H1 (cell line): ENCODE data around the gene GSDME. TPM values are rescaled to one million over a fixed set of nuclear protein-coding genes. Genes with fewer than 3 reads are reported as not detected.

Experiments used
- CTCF ChIA-PET: fragments of 300-600 bp; sonication (Branson Sonifier 250); formaldehyde crosslinking; loops from one replicate; lab custom pipeline; 2021; ENCODE audit not compliant: partially characterized antibody; lab: Charles Lee
- POLR2A ChIA-PET: fragments of 300-600 bp; sonication (Branson Sonifier 250); formaldehyde crosslinking; loops from one replicate; lab custom pipeline; 2021; ENCODE audit warnings: inconsistent platforms; ENCODE audit not compliant: partially characterized antibody; lab: Charles Lee
- DNase-seq, 2 experiments: peaks; one replicate each; pipeline versions ENCODE4 v3.0.0 to v3.0.0-alpha.2; 2010 to 2022; ENCODE audit warnings: low spot score in 2 of 2, low read depth in 1 of 2, mixed read lengths in 1 of 2
- FAIRE-seq: peaks from 2 replicates; lab custom pipeline; 2011; peaks lifted over from hg19 to GRCh38; lab: Jason Lieb, UNC
- H2AFZ ChIP-seq: 2 replicates; pipeline ENCODE4 v1.8.1; 2012; ENCODE audit warnings: low read length, inconsistent platforms
- H2AK5ac ChIP-seq: 2 replicates; pipeline ENCODE4 v1.6.1; 2013; ENCODE audit warnings: low read depth, low read length
- H2BK120ac ChIP-seq: replicated peaks from 2 replicates; pipeline ENCODE3; 2013; ENCODE audit warnings: low read depth, low read length, inconsistent platforms
- H2BK12ac ChIP-seq: 2 replicates; pipeline ENCODE4 v1.6.1; 2013; ENCODE audit warnings: low read depth, low read length
- H2BK15ac ChIP-seq: 2 replicates; pipeline ENCODE4 v1.6.1; 2013; ENCODE audit warnings: low read length
- H2BK20ac ChIP-seq: 2 replicates; pipeline ENCODE4 v1.6.1; 2013; ENCODE audit warnings: low read length
- H2BK5ac ChIP-seq: 2 replicates; pipeline ENCODE4 v1.6.1; 2013; ENCODE audit warnings: low read depth, low read length
- H3K14ac ChIP-seq: 2 replicates; pipeline ENCODE4 v1.6.1; 2013; ENCODE audit warnings: inconsistent platforms; ENCODE audit not compliant: insufficient read length
- H3K18ac ChIP-seq: 2 replicates; pipeline ENCODE4 v1.6.1; 2013; ENCODE audit warnings: low read length; ENCODE audit errors: extremely low read depth
- H3K23ac ChIP-seq: 2 replicates; pipeline ENCODE4 v1.6.1; 2013; ENCODE audit warnings: inconsistent platforms; ENCODE audit not compliant: insufficient read length
- H3K23me2 ChIP-seq: 2 replicates; pipeline ENCODE4 v1.6.1; 2013; ENCODE audit warnings: low read depth, low read length
- H3K27ac ChIP-seq: 2 replicates; pipeline ENCODE4 v1.6.1; 2011; ENCODE audit warnings: low read depth, low read length, inconsistent platforms
- H3K27me3 ChIP-seq, 4 experiments: replicated peaks in 1 of 4; 1 replicate in 1 of 4; 2 replicates in 3 of 4; pipeline versions ENCODE4 v1.6.1 to v1.8.1; 2011 to 2013; ENCODE audit warnings: low read length in 3 of 4, mild to moderate bottlenecking in 3 of 4, inconsistent platforms in 2 of 4, mixed read lengths in 2 of 4, moderate library complexity in 1 of 4; ENCODE audit not compliant: control insufficient read depth in 3 of 4, insufficient read depth in 3 of 4; ENCODE audit errors: extremely low read depth in 1 of 4
- H3K36me3 ChIP-seq, 4 experiments: 2 replicates each; pipeline versions ENCODE4 v1.6.1 to v1.8.1; 2011 to 2013; ENCODE audit warnings: mild to moderate bottlenecking in 4 of 4, low read length in 3 of 4, moderate library complexity in 2 of 4, control low read depth in 1 of 4, inconsistent platforms in 1 of 4; ENCODE audit not compliant: insufficient read depth in 4 of 4, control insufficient read depth in 2 of 4
- H3K4ac ChIP-seq: replicated peaks from 2 replicates; pipeline ENCODE3; 2013; ENCODE audit warnings: low read length, low read depth, mixed read lengths, inconsistent platforms; ENCODE audit not compliant: insufficient read length
- H3K4me1 ChIP-seq, 4 experiments: replicated peaks in 1 of 4; 1 replicate in 1 of 4; 2 replicates in 3 of 4; pipeline versions ENCODE4 v1.6.1 to v1.8.1; 2011 to 2013; ENCODE audit warnings: low read length in 3 of 4, inconsistent platforms in 2 of 4, mixed read lengths in 1 of 4; ENCODE audit not compliant: insufficient read depth in 4 of 4, control insufficient read depth in 3 of 4
- H3K4me2 ChIP-seq, 2 experiments: 2 replicates each; pipeline versions ENCODE4 v1.6.1 to v1.8.1; 2011 to 2013; ENCODE audit warnings: low read depth in 2 of 2, low read length in 2 of 2, control low read depth in 1 of 2, inconsistent platforms in 1 of 2, mild to moderate bottlenecking in 1 of 2; ENCODE audit not compliant: insufficient read depth in 1 of 2
- H3K4me3 ChIP-seq, 4 experiments: fragments of 200-600, 300-600 bp in 1 of 4; sonication (generic), shearing (Covaris generic), sonication (Bioruptor Twin) in 1 of 4; 2 replicates each; pipeline versions ENCODE4 v1.5.1 to v1.8.1; 2011 to 2016; ENCODE audit warnings: low read length in 4 of 4, low read depth in 3 of 4, control low read depth in 2 of 4, inconsistent platforms in 2 of 4, mild to moderate bottlenecking in 2 of 4, mixed read lengths in 1 of 4, moderate library complexity in 1 of 4; ENCODE audit not compliant: insufficient read depth in 2 of 4; ENCODE audit errors: extremely low read depth in 1 of 4
- H3K56ac ChIP-seq: replicated peaks from 2 replicates; pipeline ENCODE3; 2013; ENCODE audit warnings: low read depth, mild to moderate bottlenecking, mixed read lengths, low read length, inconsistent platforms; ENCODE audit not compliant: insufficient read length
- H3K79me1 ChIP-seq: 2 replicates; pipeline ENCODE4 v1.6.1; 2013; ENCODE audit warnings: low read depth, low read length, control low read depth
- H3K79me2 ChIP-seq, 2 experiments: 2 replicates each; pipeline versions ENCODE4 v1.6.1 to v1.8.1; 2012 to 2013; ENCODE audit warnings: low read length in 2 of 2, mild to moderate bottlenecking in 2 of 2, inconsistent platforms in 1 of 2; ENCODE audit not compliant: insufficient read depth in 2 of 2, control insufficient read depth in 1 of 2
- H3K9ac ChIP-seq, 4 experiments: replicated peaks in 1 of 4; 1 replicate in 1 of 4; 2 replicates in 3 of 4; pipeline versions ENCODE4 v1.6.1 to v1.8.1; 2011 to 2013; ENCODE audit warnings: low read depth in 3 of 4, low read length in 3 of 4, control low read depth in 2 of 4, mild to moderate bottlenecking in 2 of 4, moderate library complexity in 2 of 4, inconsistent platforms in 1 of 4; ENCODE audit errors: extremely low read depth in 1 of 4
- H3K9me3 ChIP-seq, 2 experiments: 2 replicates each; pipeline versions ENCODE4 v1.6.1 to v1.8.1; 2012 to 2013; ENCODE audit warnings: mild to moderate bottlenecking in 2 of 2, moderate library complexity in 2 of 2, control low read depth in 1 of 2, inconsistent platforms in 1 of 2, low read depth in 1 of 2, low read length in 1 of 2, mixed read lengths in 1 of 2; ENCODE audit not compliant: insufficient read depth in 2 of 2
- H4K20me1 ChIP-seq, 2 experiments: replicated peaks in 1 of 2; 2 replicates each; pipeline versions ENCODE3 to v1.8.1; 2011 to 2013; ENCODE audit warnings: inconsistent platforms in 2 of 2, low read length in 2 of 2, mild to moderate bottlenecking in 1 of 2; ENCODE audit not compliant: insufficient read depth in 2 of 2, control insufficient read depth in 1 of 2
- H4K5ac ChIP-seq: 2 replicates; pipeline ENCODE4 v1.6.1; 2013; ENCODE audit warnings: low read length, low read depth, mixed read lengths, inconsistent platforms; ENCODE audit not compliant: insufficient read length
- H4K8ac ChIP-seq: 2 replicates; pipeline ENCODE4 v1.8.0; 2013; ENCODE audit warnings: mild to moderate bottlenecking, moderate library complexity, low read length, inconsistent platforms; ENCODE audit not compliant: insufficient read depth; ENCODE audit errors: extremely low read depth
- H4K91ac ChIP-seq: replicated peaks from 2 replicates; pipeline ENCODE3; 2013; ENCODE audit warnings: low read length, mixed read lengths, inconsistent platforms; ENCODE audit not compliant: insufficient read length
- EGR1 ChIP-seq: IDR thresholded peaks from 2 replicates; pipeline ENCODE4 v1.6.1; 2011; ENCODE audit warnings: low read depth, low read length, borderline replicate concordance
- JUN ChIP-seq: IDR thresholded peaks from 2 replicates; pipeline ENCODE4 v1.6.1; 2011; ENCODE audit warnings: low read depth, mild to moderate bottlenecking, improper control_type of control experiment, low read length
- JUND ChIP-seq: IDR thresholded peaks from 2 replicates; pipeline ENCODE4 v1.6.1; 2011; ENCODE audit warnings: mild to moderate bottlenecking, improper control_type of control experiment, low read length
- NANOG ChIP-seq: IDR thresholded peaks from 2 replicates; pipeline ENCODE4 v1.6.1; 2011; ENCODE audit warnings: low read length, low read depth, mild to moderate bottlenecking, inconsistent platforms; ENCODE audit not compliant: insufficient read depth, poor library complexity, severe bottlenecking
- SIX5 ChIP-seq: IDR thresholded peaks from 2 replicates; pipeline ENCODE4 v1.6.1; 2011; ENCODE audit warnings: mild to moderate bottlenecking, low read depth, low read length
- TAF1 ChIP-seq: IDR thresholded peaks from 2 replicates; pipeline ENCODE4 v1.6.1; 2011; ENCODE audit warnings: mild to moderate bottlenecking, low read depth, low read length
- TBP ChIP-seq: IDR thresholded peaks from 2 replicates; pipeline ENCODE4 v1.6.1; 2011; ENCODE audit warnings: low read depth, low read length, improper control_type of control experiment
- polyA plus RNA-seq, 7 experiments: library from polyadenylated mRNA; depleted of rRNA in 3 of 7; stranded (reverse) in 5 of 7; unstranded in 2 of 7; fragments of >200 nt in 5 of 7; fragments of 200-250 nt in 2 of 7; gene quantifications; 1 replicate in 5 of 7; 2 replicates in 1 of 7; 4 replicates in 1 of 7; pipeline versions ENCODE4 v1.2.1 to v1.2.3, GENCODE V29; 2011 to 2013; ENCODE audit warnings: missing spikeins in 2 of 7, mixed read lengths in 2 of 7
- total RNA-seq: library from RNA; stranded (reverse); fragmentation: NEBNext Ultra II Directional; extraction: Animal tissue kit (Norgen Biotek cat#: 25700); gene quantifications from 2 replicates; pipeline ENCODE4 v1.2.1, GENCODE V29; 2021

Gene GSDME
- total and polyA plus RNA-seq, 2 of the 8 experiments (the other 6 are each of a cell fraction or from before 2014, with no cell fraction given) = 5.4 to 7.6 TPM

DNA sequence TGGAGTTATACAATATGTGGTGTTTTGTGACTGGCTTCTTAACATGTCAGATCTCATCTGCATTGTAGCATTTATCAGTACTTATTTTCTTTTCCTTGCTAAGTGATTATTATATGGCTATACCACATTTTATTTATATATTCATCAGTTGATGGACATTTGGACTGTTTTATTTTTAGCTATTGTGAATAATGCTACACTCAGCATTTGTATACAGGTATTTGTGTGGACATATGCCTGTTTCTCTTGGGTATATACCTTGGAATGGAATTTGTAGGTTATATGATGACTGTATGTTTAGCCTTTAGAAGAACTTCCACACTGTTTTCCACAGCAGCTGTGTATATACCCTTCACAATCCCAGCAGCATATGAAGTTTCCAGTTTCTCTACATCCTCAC is 86.5 kb downstream of the GSDME start:
- H3K27me3 ChIP-seq = no peaks in the 10 kb centered on the region
- no peaks in the 10 kb centered on the region for H3K9me3 ChIP-seq
- peaks cover 0 to 2% (median under 1%) of the 10 kb centered on the region in 4 experiments; a peak in 1 of 7 replicates for H3K4me1 ChIP-seq
- no peaks in the 10 kb centered on the region; the same call in 1 of the 2 replicates for H3K79me1 ChIP-seq
- TF ChIP-seq NANOG = no peak
- no peak for TF ChIP-seq TAF1
- TF ChIP-seq JUND = no peak
- TF ChIP-seq JUN = no peak
- no peak for TF ChIP-seq SIX5
- TF ChIP-seq EGR1 = no peak
- no peak for TF ChIP-seq TBP
- no peaks in the 10 kb centered on the region for H4K20me1 ChIP-seq
- no peak overlapping the region for H3K27ac ChIP-seq
- H3K9ac ChIP-seq = no peak overlapping the region
- DNase-seq = no peak
- H4K8ac ChIP-seq = no peak overlapping the region
- no peak overlapping the region for H2BK15ac ChIP-seq
- POLR2A ChIA-PET = no interaction called here
- no peak overlapping the region for H2AFZ ChIP-seq
- no peak overlapping the region for H3K4ac ChIP-seq
- no peak overlapping the region for H3K23ac ChIP-seq
- peaks cover 0 to 40% of the 10 kb centered on the region in 2 experiments; a peak in 2 of 4 replicates for H3K79me2 ChIP-seq
- H2BK120ac ChIP-seq = no peak overlapping the region
- H3K23me2 ChIP-seq = no peaks in the 10 kb centered on the region
- CTCF ChIA-PET = interaction anchor here (0.8 to 0.9 kb wide), 2 partner anchors 141 to 353 kb away, joined by 3 to 4 read pairs; no protein-coding TSS in a partner anchor
- no peak overlapping the region for H3K14ac ChIP-seq
- no peak overlapping the region for H3K18ac ChIP-seq
- H4K5ac ChIP-seq = no peak overlapping the region
- H2BK5ac ChIP-seq = no peak overlapping the region
- H3K4me3 ChIP-seq = no peak overlapping the region
- H3K36me3 ChIP-seq = peaks cover 0 to 13% (median under 1%) of the 10 kb centered on the region in 4 experiments; a peak in 2 of 8 replicates
- no peak overlapping the region for H2BK20ac ChIP-seq
- H4K91ac ChIP-seq = no peak overlapping the region
- no peak overlapping the region for H2AK5ac ChIP-seq
- no peak overlapping the region for H2BK12ac ChIP-seq
- no peak overlapping the region for H3K4me2 ChIP-seq
- no peak for FAIRE-seq
- H3K56ac ChIP-seq = no peak overlapping the region
